ENCODE results near the gene PPA2. TPM values are rescaled to one million over a fixed set of nuclear protein-coding genes. Genes with fewer than 3 reads are reported as not detected.

The PPA2 gene
- total and polyA plus RNA-seq, 9 donors, result 43.2 to 69.7 (median 49.8) TPM

- Histone ChIP-seq H3K4me1 (ENCODE audit: control insufficient read depth, insufficient read depth, low read length) (no peaks in the 10 kb centered on the region), H3K9me3 (replicated peaks; ENCODE audit: control insufficient read depth, low read depth, low read length) (peaks cover 4% of the 10 kb centered on the region), H3K36me3 (ENCODE audit: control insufficient read depth, insufficient read depth, low read length) (peaks cover 10% of the 10 kb centered on the region), H3K27ac (ENCODE audit: low read length) (no peak overlapping the region), H3K27me3 (ENCODE audit: control insufficient read depth, insufficient read depth, low read length) (no peaks in the 10 kb centered on the region), H3K4me3 (ENCODE audit: low read length) (no peak overlapping the region)
- WGBS (ENCODE audit: insufficient coverage), result no CpG with 5 or more reads among the region's 6 CpGs
- no peak for DNase-seq
These were observed 36.2 kb downstream of the PPA2 start for GRCh38 chr4:105437637-105438036.

GRCh38 chr4:105436414-105436813 lies 37.4 kb downstream of the PPA2 start:
- H3K27ac ChIP-seq (ENCODE audit: low read length), result no peak overlapping the region
- H3K4me1 ChIP-seq (ENCODE audit: control insufficient read depth, insufficient read depth, low read length), result no peaks in the 10 kb centered on the region
- H3K36me3 ChIP-seq (ENCODE audit: control insufficient read depth, insufficient read depth, low read length), result peaks cover 13% of the 10 kb centered on the region
- no peaks in the 10 kb centered on the region for H3K27me3 ChIP-seq (ENCODE audit: control insufficient read depth, insufficient read depth, low read length)
- no peak for DNase-seq
- peaks cover 4% of the 10 kb centered on the region for H3K9me3 ChIP-seq (replicated peaks; ENCODE audit: control insufficient read depth, low read depth, low read length)
- H3K4me3 ChIP-seq (ENCODE audit: low read length), result no peak overlapping the region

GRCh38 chr4:105434940-105435339 lies 38.9 kb downstream of the PPA2 start:
- DNase-seq, result no peak
- Histone ChIP-seq H3K9me3 (replicated peaks; ENCODE audit: control insufficient read depth, low read depth, low read length) (peaks cover 4% of the 10 kb centered on the region), H3K27me3 (ENCODE audit: control insufficient read depth, insufficient read depth, low read length) (no peaks in the 10 kb centered on the region), H3K36me3 (ENCODE audit: control insufficient read depth, insufficient read depth, low read length) (peaks cover 13% of the 10 kb centered on the region), H3K27ac (ENCODE audit: low read length) (no peak overlapping the region), H3K4me3 (ENCODE audit: low read length) (no peak overlapping the region), H3K4me1 (ENCODE audit: control insufficient read depth, insufficient read depth, low read length) (no peaks in the 10 kb centered on the region)
- no CpG with 5 or more reads among the region's 3 CpGs for WGBS (ENCODE audit: insufficient coverage)

- no peak for DNase-seq
- Histone ChIP-seq H3K27me3 (ENCODE audit: control insufficient read depth, insufficient read depth, low read length) (no peaks in the 10 kb centered on the region), H3K27ac (ENCODE audit: low read length) (no peak overlapping the region), H3K4me1 (ENCODE audit: control insufficient read depth, insufficient read depth, low read length) (no peaks in the 10 kb centered on the region), H3K4me3 (ENCODE audit: low read length) (no peak overlapping the region), H3K36me3 (ENCODE audit: control insufficient read depth, insufficient read depth, low read length) (peaks cover 13% of the 10 kb centered on the region), H3K9me3 (replicated peaks; ENCODE audit: control insufficient read depth, low read depth, low read length) (peaks cover 4% of the 10 kb centered on the region)
- WGBS (ENCODE audit: insufficient coverage), result no CpG with 5 or more reads among the region's 3 CpGs
These were observed 40.4 kb downstream of the PPA2 start for GRCh38 chr4:105433421-105433820.

- no peak overlapping the region for H3K4me3 ChIP-seq (ENCODE audit: low read length)
- peaks cover 13% of the 10 kb centered on the region for H3K36me3 ChIP-seq (ENCODE audit: control insufficient read depth, insufficient read depth, low read length)
- WGBS (ENCODE audit: insufficient coverage), result no CpG with 5 or more reads among the region's 4 CpGs
- no peaks in the 10 kb centered on the region for H3K4me1 ChIP-seq (ENCODE audit: control insufficient read depth, insufficient read depth, low read length)
- DNase-seq, result no peak
- H3K27ac ChIP-seq (ENCODE audit: low read length), result no peak overlapping the region
- no peaks in the 10 kb centered on the region for H3K27me3 ChIP-seq (ENCODE audit: control insufficient read depth, insufficient read depth, low read length)
- H3K9me3 ChIP-seq (replicated peaks; ENCODE audit: control insufficient read depth, low read depth, low read length), result peaks cover 4% of the 10 kb centered on the region
These were observed 41.4 kb downstream of the PPA2 start for GRCh38 chr4:105432438-105432837.

GRCh38 chr4:105430811-105431210 lies 43.1 kb downstream of the PPA2 start:
- H3K36me3 ChIP-seq (ENCODE audit: control insufficient read depth, insufficient read depth, low read length), result peaks cover 20% of the 10 kb centered on the region
- peak; percentile 65 for DNase-seq
- no CpG with 5 or more reads among the region's 1 CpG for whole genome bisulfite sequencing (ENCODE audit: insufficient coverage)
- peaks cover 9% of the 10 kb centered on the region for H3K9me3 ChIP-seq (replicated peaks; ENCODE audit: control insufficient read depth, low read depth, low read length)
- no peak overlapping the region for H3K27ac ChIP-seq (ENCODE audit: low read length)
- no peak overlapping the region for H3K4me3 ChIP-seq (ENCODE audit: low read length)
- H3K4me1 ChIP-seq (ENCODE audit: control insufficient read depth, insufficient read depth, low read length), result no peaks in the 10 kb centered on the region
- H3K27me3 ChIP-seq (ENCODE audit: control insufficient read depth, insufficient read depth, low read length), result no peaks in the 10 kb centered on the region

GRCh38 chr4:105426187-105426897 lies 47.5 kb downstream of the PPA2 start:
- Histone ChIP-seq H3K36me3 (ENCODE audit: control insufficient read depth, insufficient read depth, low read length) (peaks cover 10% of the 10 kb centered on the region), H3K4me3 (ENCODE audit: low read length) (no peak overlapping the region), H3K27ac (ENCODE audit: low read length) (no peak overlapping the region), H3K27me3 (ENCODE audit: control insufficient read depth, insufficient read depth, low read length) (no peaks in the 10 kb centered on the region), H3K9me3 (replicated peaks; ENCODE audit: control insufficient read depth, low read depth, low read length) (peaks cover 10% of the 10 kb centered on the region), H3K4me1 (ENCODE audit: control insufficient read depth, insufficient read depth, low read length) (no peaks in the 10 kb centered on the region)
- WGBS (ENCODE audit: insufficient coverage), result 89% methylated on average over 12 of the region's 12 CpGs
- DNase-seq, result no peak

- Histone ChIP-seq H3K9me3 (replicated peaks; ENCODE audit: control insufficient read depth, low read depth, low read length) (peaks cover 10% of the 10 kb centered on the region), H3K27ac (ENCODE audit: low read length) (no peak overlapping the region), H3K27me3 (ENCODE audit: control insufficient read depth, insufficient read depth, low read length) (no peaks in the 10 kb centered on the region), H3K36me3 (ENCODE audit: control insufficient read depth, insufficient read depth, low read length) (peaks cover 11% of the 10 kb centered on the region), H3K4me3 (ENCODE audit: low read length) (no peak overlapping the region), H3K4me1 (ENCODE audit: control insufficient read depth, insufficient read depth, low read length) (no peaks in the 10 kb centered on the region)
- no CpG with 5 or more reads among the region's 3 CpGs for WGBS (ENCODE audit: insufficient coverage)
- no peak for DNase-seq
These were observed 51.5 kb downstream of the PPA2 start for GRCh38 chr4:105422207-105422920.

- DNase-seq, result no peak
- no peaks in the 10 kb centered on the region for H3K9me3 ChIP-seq (replicated peaks; ENCODE audit: control insufficient read depth, low read depth, low read length)
- H3K27me3 ChIP-seq (ENCODE audit: control insufficient read depth, insufficient read depth, low read length), result no peaks in the 10 kb centered on the region
- no peak overlapping the region for H3K27ac ChIP-seq (ENCODE audit: low read length)
- peaks cover 14% of the 10 kb centered on the region for H3K36me3 ChIP-seq (ENCODE audit: control insufficient read depth, insufficient read depth, low read length)
- no CpG with 5 or more reads among the region's 5 CpGs for WGBS (ENCODE audit: insufficient coverage)
- no peak overlapping the region for H3K4me3 ChIP-seq (ENCODE audit: low read length)
- no peaks in the 10 kb centered on the region for H3K4me1 ChIP-seq (ENCODE audit: control insufficient read depth, insufficient read depth, low read length)
These were observed 56.2 kb downstream of the PPA2 start for GRCh38 chr4:105417624-105418023.

- Histone ChIP-seq H3K36me3 (ENCODE audit: control insufficient read depth, insufficient read depth, low read length) (peaks cover 14% of the 10 kb centered on the region), H3K9me3 (replicated peaks; ENCODE audit: control insufficient read depth, low read depth, low read length) (peaks cover 4% of the 10 kb centered on the region), H3K4me3 (ENCODE audit: low read length) (no peak overlapping the region), H3K27ac (ENCODE audit: low read length) (no peak overlapping the region), H3K27me3 (ENCODE audit: control insufficient read depth, insufficient read depth, low read length) (no peaks in the 10 kb centered on the region), H3K4me1 (ENCODE audit: control insufficient read depth, insufficient read depth, low read length) (no peaks in the 10 kb centered on the region)
- 84% methylated on average over 6 of the region's 12 CpGs for WGBS (ENCODE audit: insufficient coverage)
- DNase-seq, result no peak
These were observed 58.5 kb downstream of the PPA2 start for GRCh38 chr4:105415281-105415744.

Measured in muscle of leg (tissue), 11 donors.